ENCODE measurements around the gene MAL. TPM values are rescaled to one million over a fixed set of nuclear protein-coding genes. Genes with fewer than 3 reads are reported as not detected.

Gene MAL
- polyA plus RNA-seq, 1 donor from 2014 or later, result not detected

DNA sequence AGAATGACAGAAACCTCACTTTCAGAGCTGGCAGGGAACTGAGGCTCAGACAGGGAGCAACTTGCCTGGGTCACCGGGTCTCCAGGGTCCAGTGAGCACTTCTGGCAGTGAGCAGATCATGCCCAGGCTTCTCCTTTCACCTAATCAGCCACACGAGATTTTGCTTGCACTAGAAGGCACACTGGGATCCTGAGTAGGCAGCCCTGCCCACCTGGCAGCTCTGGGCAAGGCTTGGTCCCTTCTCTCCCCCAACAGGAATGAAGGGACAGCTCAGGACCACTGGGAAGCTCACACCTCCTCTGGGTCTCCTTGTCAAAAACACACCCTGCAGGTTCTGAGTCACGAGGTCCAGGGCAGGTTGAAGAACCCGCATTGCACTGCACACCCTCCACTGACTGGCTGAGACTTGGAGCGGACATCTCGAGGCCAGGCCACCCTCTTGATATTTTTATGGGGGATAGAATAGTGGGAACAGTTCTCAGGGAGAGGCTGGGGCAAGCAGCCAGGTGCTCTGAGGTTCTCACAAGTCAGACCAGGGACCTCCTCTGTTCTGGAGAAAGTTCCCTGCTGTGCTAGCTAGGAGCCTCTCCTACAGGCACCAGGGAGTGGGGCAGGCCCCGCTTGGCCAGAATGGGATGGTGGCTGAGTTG, 5.7 kb downstream of the MAL start:
- Histone ChIP-seq H3K36me3 (ENCODE audit: insufficient read depth, low read length) (no peaks in the 10 kb centered on the region), H3K9ac (ENCODE audit: low read length) (no peak overlapping the region), H3K4me3 (ENCODE audit: low read length) (no peak overlapping the region), H4K20me1 (ENCODE audit: insufficient read depth) (no peaks in the 10 kb centered on the region), H2AFZ (ENCODE audit: low read depth, low read length) (no peak overlapping the region), H3K9me3 (ENCODE audit: low read length) (peaks cover 8% of the 10 kb centered on the region), H3K27me3 (ENCODE audit: insufficient read depth, low read depth, low read length) (no peaks in the 10 kb centered on the region), H3K27ac (ENCODE audit: low read length) (no peak overlapping the region), H3K9me2 (ENCODE audit: insufficient read depth, low read length) (no peaks in the 10 kb centered on the region), H3K4me2 (ENCODE audit: low read length) (no peak overlapping the region), H3K79me2 (replicated peaks; ENCODE audit: insufficient read depth, low read length) (no peaks in the 10 kb centered on the region), H3F3A (ENCODE audit: insufficient read depth, low read length, poor library complexity, severe bottlenecking) (no peaks in the 10 kb centered on the region)
- TF ChIP-seq EZH2 (IDR thresholded peaks at IDR 0.05; ENCODE audit: borderline replicate concordance, insufficient read depth, low read length, poor library complexity, severe bottlenecking) (no peak), POLR2AphosphoS5 (IDR thresholded peaks at IDR 0.05) (no peak), TAF1 (IDR thresholded peaks at IDR 0.05; ENCODE audit: low read depth) (no peak), MXI1 (conservative IDR thresholded peaks at IDR 0.05; ENCODE audit: poor library complexity, severe bottlenecking) (no peak), RAD21 (conservative IDR thresholded peaks at IDR 0.05) (no peak), EP300 (conservative IDR thresholded peaks at IDR 0.05; ENCODE audit: poor library complexity, severe bottlenecking) (no peak), SMC3 (conservative IDR thresholded peaks at IDR 0.05; ENCODE audit: poor library complexity) (no peak)
- TF ChIP-seq, protein P1, sequence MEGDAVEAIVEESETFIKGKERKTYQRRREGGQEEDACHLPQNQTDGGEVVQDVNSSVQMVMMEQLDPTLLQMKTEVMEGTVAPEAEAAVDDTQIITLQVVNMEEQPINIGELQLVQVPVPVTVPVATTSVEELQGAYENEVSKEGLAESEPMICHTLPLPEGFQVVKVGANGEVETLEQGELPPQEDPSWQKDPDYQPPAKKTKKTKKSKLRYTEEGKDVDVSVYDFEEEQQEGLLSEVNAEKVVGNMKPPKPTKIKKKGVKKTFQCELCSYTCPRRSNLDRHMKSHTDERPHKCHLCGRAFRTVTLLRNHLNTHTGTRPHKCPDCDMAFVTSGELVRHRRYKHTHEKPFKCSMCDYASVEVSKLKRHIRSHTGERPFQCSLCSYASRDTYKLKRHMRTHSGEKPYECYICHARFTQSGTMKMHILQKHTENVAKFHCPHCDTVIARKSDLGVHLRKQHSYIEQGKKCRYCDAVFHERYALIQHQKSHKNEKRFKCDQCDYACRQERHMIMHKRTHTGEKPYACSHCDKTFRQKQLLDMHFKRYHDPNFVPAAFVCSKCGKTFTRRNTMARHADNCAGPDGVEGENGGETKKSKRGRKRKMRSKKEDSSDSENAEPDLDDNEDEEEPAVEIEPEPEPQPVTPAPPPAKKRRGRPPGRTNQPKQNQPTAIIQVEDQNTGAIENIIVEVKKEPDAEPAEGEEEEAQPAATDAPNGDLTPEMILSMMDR (IDR thresholded peaks at IDR 0.05; ENCODE audit: poor library complexity, severe bottlenecking), result no peak
- TF ChIP-seq, protein P2, sequence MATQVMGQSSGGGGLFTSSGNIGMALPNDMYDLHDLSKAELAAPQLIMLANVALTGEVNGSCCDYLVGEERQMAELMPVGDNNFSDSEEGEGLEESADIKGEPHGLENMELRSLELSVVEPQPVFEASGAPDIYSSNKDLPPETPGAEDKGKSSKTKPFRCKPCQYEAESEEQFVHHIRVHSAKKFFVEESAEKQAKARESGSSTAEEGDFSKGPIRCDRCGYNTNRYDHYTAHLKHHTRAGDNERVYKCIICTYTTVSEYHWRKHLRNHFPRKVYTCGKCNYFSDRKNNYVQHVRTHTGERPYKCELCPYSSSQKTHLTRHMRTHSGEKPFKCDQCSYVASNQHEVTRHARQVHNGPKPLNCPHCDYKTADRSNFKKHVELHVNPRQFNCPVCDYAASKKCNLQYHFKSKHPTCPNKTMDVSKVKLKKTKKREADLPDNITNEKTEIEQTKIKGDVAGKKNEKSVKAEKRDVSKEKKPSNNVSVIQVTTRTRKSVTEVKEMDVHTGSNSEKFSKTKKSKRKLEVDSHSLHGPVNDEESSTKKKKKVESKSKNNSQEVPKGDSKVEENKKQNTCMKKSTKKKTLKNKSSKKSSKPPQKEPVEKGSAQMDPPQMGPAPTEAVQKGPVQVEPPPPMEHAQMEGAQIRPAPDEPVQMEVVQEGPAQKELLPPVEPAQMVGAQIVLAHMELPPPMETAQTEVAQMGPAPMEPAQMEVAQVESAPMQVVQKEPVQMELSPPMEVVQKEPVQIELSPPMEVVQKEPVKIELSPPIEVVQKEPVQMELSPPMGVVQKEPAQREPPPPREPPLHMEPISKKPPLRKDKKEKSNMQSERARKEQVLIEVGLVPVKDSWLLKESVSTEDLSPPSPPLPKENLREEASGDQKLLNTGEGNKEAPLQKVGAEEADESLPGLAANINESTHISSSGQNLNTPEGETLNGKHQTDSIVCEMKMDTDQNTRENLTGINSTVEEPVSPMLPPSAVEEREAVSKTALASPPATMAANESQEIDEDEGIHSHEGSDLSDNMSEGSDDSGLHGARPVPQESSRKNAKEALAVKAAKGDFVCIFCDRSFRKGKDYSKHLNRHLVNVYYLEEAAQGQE (IDR thresholded peaks at IDR 0.05; ENCODE audit: borderline replicate concordance), result no peak

DNA sequence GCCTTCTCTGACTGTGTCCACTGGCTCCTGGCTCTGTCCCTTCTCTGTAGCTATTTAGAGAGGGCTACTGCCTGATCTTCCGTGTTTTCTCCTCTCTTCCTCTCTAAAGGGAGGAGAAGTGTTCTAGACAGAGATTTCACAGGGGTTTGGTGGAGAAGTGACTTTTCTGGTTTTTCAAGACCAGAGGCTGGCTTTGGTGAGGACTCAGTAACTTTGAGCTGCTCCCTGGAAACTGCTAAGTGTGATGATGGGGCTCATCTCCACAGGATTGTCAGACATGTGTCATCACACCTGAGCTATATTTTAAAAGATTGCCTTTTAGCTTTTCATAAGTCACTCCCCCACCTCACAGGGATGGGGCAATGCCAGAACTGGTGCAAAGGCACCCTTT, 6.2 kb downstream of the MAL start:
- no peaks in the 10 kb centered on the region for H4K20me1 ChIP-seq (ENCODE audit: insufficient read depth)
- no peaks in the 10 kb centered on the region for H3K27me3 ChIP-seq (ENCODE audit: insufficient read depth, low read depth, low read length)
- no peaks in the 10 kb centered on the region for H3K36me3 ChIP-seq (ENCODE audit: insufficient read depth, low read length)
- H3K4me3 ChIP-seq (ENCODE audit: low read length), result no peak overlapping the region
- H3K9me3 ChIP-seq (ENCODE audit: low read length), result peaks cover 8% of the 10 kb centered on the region
- no peaks in the 10 kb centered on the region for H3K9me2 ChIP-seq (ENCODE audit: insufficient read depth, low read length)
- no peak overlapping the region for H3K9ac ChIP-seq (ENCODE audit: low read length)
- no peaks in the 10 kb centered on the region for H3K79me2 ChIP-seq (replicated peaks; ENCODE audit: insufficient read depth, low read length)
- no peak overlapping the region for H2AFZ ChIP-seq (ENCODE audit: low read depth, low read length)
- H3K4me2 ChIP-seq (ENCODE audit: low read length), result no peak overlapping the region
- H3K27ac ChIP-seq (ENCODE audit: low read length), result no peak overlapping the region
- no peaks in the 10 kb centered on the region for H3F3A ChIP-seq (ENCODE audit: insufficient read depth, low read length, poor library complexity, severe bottlenecking)
- TF ChIP-seq EP300 (conservative IDR thresholded peaks at IDR 0.05; ENCODE audit: poor library complexity, severe bottlenecking), result no peak
- no peak for TF ChIP-seq MXI1 (conservative IDR thresholded peaks at IDR 0.05; ENCODE audit: poor library complexity, severe bottlenecking)
- TF ChIP-seq, protein P2 (IDR thresholded peaks at IDR 0.05; ENCODE audit: borderline replicate concordance), result no peak
- no peak for TF ChIP-seq POLR2AphosphoS5 (IDR thresholded peaks at IDR 0.05)
- no peak for TF ChIP-seq SMC3 (conservative IDR thresholded peaks at IDR 0.05; ENCODE audit: poor library complexity)
- TF ChIP-seq EZH2 (IDR thresholded peaks at IDR 0.05; ENCODE audit: borderline replicate concordance, insufficient read depth, low read length, poor library complexity, severe bottlenecking), result no peak

All from neural cell (in vitro differentiated cells).